ENCODE data around the gene RMRP.

GRCh38 chr9:35612843-35613242 is 45.0 kb downstream of the RMRP start:
- TF ChIP-seq POLR2AphosphoS5 (IDR thresholded peaks at IDR 0.05; ENCODE audit: borderline replicate concordance, low read depth, low read length), result no peak
- TF ChIP-seq EZH2 (IDR thresholded peaks at IDR 0.05), result no peak

Measured in SK-N-MC (cell line).